Measurements from ENCODE around the gene NUDT7. TPM values are rescaled to one million over a fixed set of nuclear protein-coding genes. Genes with fewer than 3 reads are reported as not detected.

The NUDT7 gene
- total RNA-seq = 1.4 and 3.2 TPM in 2 replicates
- long read RNA-seq, partial matches to known transcripts = 0 of 8 reads
- long read RNA-seq, other reads (novel, unspliced or antisense) = 1 of 8 reads

DNA sequence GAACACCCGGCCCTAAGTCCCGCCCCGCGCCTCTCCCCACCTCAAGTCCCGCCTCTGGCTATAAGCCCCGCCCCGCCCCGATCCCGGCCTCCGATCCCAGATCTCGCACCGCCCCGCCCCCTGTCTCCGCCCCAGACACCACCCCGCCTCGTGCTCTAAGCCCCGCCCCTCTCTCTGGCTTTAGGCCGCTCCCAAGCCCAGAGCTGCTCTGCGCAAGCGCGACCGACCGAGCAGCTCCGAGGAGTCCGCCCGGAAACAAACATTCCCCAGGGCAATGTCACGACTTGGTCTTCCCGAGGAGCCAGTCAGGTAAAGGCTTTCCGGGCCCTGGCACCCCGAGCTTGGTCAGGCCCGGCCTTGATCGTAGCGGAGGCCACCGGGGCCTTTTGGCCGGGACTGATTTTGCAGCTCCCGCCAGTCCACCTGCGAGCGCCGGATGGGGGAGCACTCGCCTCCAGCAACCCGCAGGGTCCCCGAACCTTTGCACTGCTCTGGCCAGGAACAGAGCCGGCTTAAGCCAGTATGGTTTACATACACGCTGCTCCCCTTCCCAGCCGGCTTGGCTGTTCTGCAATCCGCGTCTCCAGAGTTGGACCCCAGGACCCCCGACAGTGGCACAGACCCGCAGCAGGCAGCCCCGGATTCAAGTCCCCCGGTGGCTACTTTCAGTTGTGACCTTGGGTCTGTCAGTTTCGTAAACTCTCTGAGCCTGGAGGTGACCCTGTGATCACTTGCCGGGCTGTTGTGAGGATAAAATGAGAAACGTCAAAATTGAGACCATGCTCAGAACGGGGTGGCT, at the start of gene NUDT7:
Gene NUDT7 (plus strand): TSS at position 206 of the 799 bp plus-strand sequence. CDS start 69 bp downstream, at position 275.
- TF ChIP-seq CTCF (IDR thresholded peaks at IDR 0.05) = peak; percentile 27
- H3K27ac Mint-ChIP-seq (ENCODE audit: unreplicated experiment) = peak within 1 kb of the TSS; percentile 63

GRCh38 chr16:77674888-77675287, 47.4 kb upstream of the NUDT7 start:
- H3K27ac Mint-ChIP-seq (ENCODE audit: unreplicated experiment) = no peak overlapping the region
- H3K9me3 Mint-ChIP-seq (ENCODE audit: unreplicated experiment) = no peaks in the 10 kb centered on the region
- no peaks in the 10 kb centered on the region for H3K27me3 Mint-ChIP-seq (ENCODE audit: unreplicated experiment)
- TF ChIP-seq CTCF (IDR thresholded peaks at IDR 0.05) = no peak
- H3K4me1 Mint-ChIP-seq (ENCODE audit: unreplicated experiment) = no peaks in the 10 kb centered on the region
- no peaks in the 10 kb centered on the region for H3K36me3 Mint-ChIP-seq (ENCODE audit: unreplicated experiment)
- H3K4me3 Mint-ChIP-seq (ENCODE audit: unreplicated experiment) = no peak overlapping the region
- no peak for DNase-seq (ENCODE audit: extremely low spot score, unreplicated experiment)

More for the DNA sequence above, at the start of gene NUDT7:
- no peaks in the 10 kb centered on the region for H3K9me3 Mint-ChIP-seq (ENCODE audit: unreplicated experiment)
- H3K4me1 Mint-ChIP-seq (ENCODE audit: unreplicated experiment) = peaks cover 10% of the 10 kb centered on the region
- H3K4me3 Mint-ChIP-seq (ENCODE audit: unreplicated experiment) = peak within 1 kb of the TSS; percentile 82
- H3K36me3 Mint-ChIP-seq (ENCODE audit: unreplicated experiment) = no peaks in the 10 kb centered on the region
- H3K27me3 Mint-ChIP-seq (ENCODE audit: unreplicated experiment) = no peaks in the 10 kb centered on the region
- DNase-seq (ENCODE audit: extremely low spot score, unreplicated experiment) = peak; percentile 99

- Mint-ChIP-seq H3K9me3 (ENCODE audit: unreplicated experiment) (no peaks in the 10 kb centered on the region), H3K36me3 (ENCODE audit: unreplicated experiment) (no peaks in the 10 kb centered on the region), H3K4me3 (ENCODE audit: unreplicated experiment) (no peak overlapping the region), H3K27ac (ENCODE audit: unreplicated experiment) (no peak overlapping the region), H3K27me3 (ENCODE audit: unreplicated experiment) (no peaks in the 10 kb centered on the region), H3K4me1 (ENCODE audit: unreplicated experiment) (no peaks in the 10 kb centered on the region)
- TF ChIP-seq CTCF (IDR thresholded peaks at IDR 0.05) = peak; percentile 80
- peak; percentile 86 for DNase-seq (ENCODE audit: extremely low spot score, unreplicated experiment)
Observed at GRCh38 chr16:77675464-77676324, 46.6 kb upstream of the NUDT7 start.

- Mint-ChIP-seq H3K9me3 (ENCODE audit: unreplicated experiment) (no peaks in the 10 kb centered on the region), H3K4me1 (ENCODE audit: unreplicated experiment) (no peaks in the 10 kb centered on the region), H3K27me3 (ENCODE audit: unreplicated experiment) (no peaks in the 10 kb centered on the region), H3K27ac (ENCODE audit: unreplicated experiment) (no peak overlapping the region), H3K36me3 (ENCODE audit: unreplicated experiment) (no peaks in the 10 kb centered on the region), H3K4me3 (ENCODE audit: unreplicated experiment) (no peak overlapping the region)
- TF ChIP-seq CTCF (IDR thresholded peaks at IDR 0.05) = no peak
- DNase-seq (ENCODE audit: extremely low spot score, unreplicated experiment) = no peak
Observed at GRCh38 chr16:77677129-77677528, 45.2 kb upstream of the NUDT7 start.

- no peaks in the 10 kb centered on the region for H3K36me3 Mint-ChIP-seq (ENCODE audit: unreplicated experiment)
- no peak overlapping the region for H3K27ac Mint-ChIP-seq (ENCODE audit: unreplicated experiment)
- TF ChIP-seq CTCF (IDR thresholded peaks at IDR 0.05) = no peak
- H3K4me1 Mint-ChIP-seq (ENCODE audit: unreplicated experiment) = no peaks in the 10 kb centered on the region
- no peak for DNase-seq (ENCODE audit: extremely low spot score, unreplicated experiment)
- H3K4me3 Mint-ChIP-seq (ENCODE audit: unreplicated experiment) = no peak overlapping the region
- H3K27me3 Mint-ChIP-seq (ENCODE audit: unreplicated experiment) = no peaks in the 10 kb centered on the region
- H3K9me3 Mint-ChIP-seq (ENCODE audit: unreplicated experiment) = no peaks in the 10 kb centered on the region
Observed at GRCh38 chr16:77679391-77679790, 42.9 kb upstream of the NUDT7 start.

Data from osteocyte (in vitro differentiated cells).